ENCODE measurements around the gene SSBP3. TPM values are rescaled to one million over a fixed set of nuclear protein-coding genes. Genes with fewer than 3 reads are reported as not detected.
A peak's percentile ranks its signal among the peaks of the same experiment; 100 is the strongest.

SSBP3 gene
- total and polyA plus RNA-seq, 9 of the 15 experiments (the other 6 are each of a cell fraction or from before 2014, with no cell fraction given), result 8.7 to 108 (median 33.8) TPM

- TF ChIP-seq ZNF518B (CRISPR knock-in tag; IDR thresholded peaks at IDR 0.05), result no peak
- TF ChIP-seq HNRNPH1 (optimal IDR thresholded peaks at IDR 0.05; ENCODE audit: low read depth, low read length), result no peak
- no peak for TF ChIP-seq POLR2B (IDR thresholded peaks at IDR 0.05; ENCODE audit: low read depth, partially characterized antibody)
- TF ChIP-seq MTA3 (IDR thresholded peaks at IDR 0.05; ENCODE audit: borderline replicate concordance), result no peak
- TF ChIP-seq RCOR1 (IDR thresholded peaks at IDR 0.05; ENCODE audit: borderline replicate concordance in 1 of 2, low read depth in 2 of 2, low read length in 2 of 2), result peak in 1 of 2 experiments; percentile 36; a peak in 1 of 4 replicates
- peak; percentile 42; the same call in 1 of the 2 replicates for TF ChIP-seq NFE2 (IDR thresholded peaks at IDR 0.05; ENCODE audit: low read depth)
- no peak for TF ChIP-seq TCF3 (CRISPR knock-in tag; IDR thresholded peaks at IDR 0.05)
- TF ChIP-seq USF1 (CRISPR knock-in tag; IDR thresholded peaks at IDR 0.05), result peak; percentile 17; the same call in 1 of the 2 replicates
- TF ChIP-seq TAF7 (tag; IDR thresholded peaks at IDR 0.05), result no peak
- TF ChIP-seq CBX5 (IDR thresholded peaks at IDR 0.05; ENCODE audit: borderline replicate concordance, low read depth), result no peak
- TF ChIP-seq BCL6 (CRISPR knock-in tag; IDR thresholded peaks at IDR 0.05), result no peak
- no peak for TF ChIP-seq SP1 (CRISPR knock-in tag; IDR thresholded peaks at IDR 0.05)
- no peak for TF ChIP-seq KLF16 (IDR thresholded peaks at IDR 0.05)
- peak; percentile 96 for TF ChIP-seq JUND (IDR thresholded peaks at IDR 0.05; ENCODE audit: borderline replicate concordance, low read depth, low read length)
- peak; percentile 92; the same call in 2 of the 3 replicates for TF ChIP-seq JUND (tag; IDR thresholded peaks at IDR 0.05; ENCODE audit: borderline replicate concordance, low read depth, low read length)
- TF ChIP-seq ZKSCAN1 (IDR thresholded peaks at IDR 0.05; ENCODE audit: low read depth, low read length), result no peak
- peak; percentile 81; the same call in 1 of the 2 replicates for TF ChIP-seq JUN (IDR thresholded peaks at IDR 0.05; ENCODE audit: borderline replicate concordance, low read depth, low read length)
- no peak for TF ChIP-seq JUN (CRISPR knock-in tag; IDR thresholded peaks at IDR 0.05; ENCODE audit: borderline replicate concordance)
- TF ChIP-seq BHLHE40 (IDR thresholded peaks at IDR 0.05; ENCODE audit: low read length), result peak; percentile 20; the same call in 1 of the 2 replicates
- TF ChIP-seq ZNF699 (CRISPR knock-in tag; IDR thresholded peaks at IDR 0.05; ENCODE audit: insufficient replicate concordance), result no peak
- no peak for TF ChIP-seq ZKSCAN8 (CRISPR knock-in tag; IDR thresholded peaks at IDR 0.05)
- TF ChIP-seq SMAD2 (IDR thresholded peaks at IDR 0.05; ENCODE audit: low read depth, low read length), result no peak
- no peak for TF ChIP-seq ZNF436 (CRISPR knock-in tag; IDR thresholded peaks at IDR 0.05)
- peak; percentile 56; the same call in 1 of the 2 replicates for TF ChIP-seq ZNF668 (CRISPR knock-in tag; IDR thresholded peaks at IDR 0.05)
- no peak; a peak in 1 of 4 replicates for TF ChIP-seq ZNF639 (CRISPR knock-in tag; conservative IDR thresholded peaks at IDR 0.05 in 1 of 2, IDR thresholded peaks at IDR 0.05 in 1 of 2)
Measured at GRCh38 chr1:54376430-54377039, 29.7 kb downstream of the SSBP3 start (continued).
